Measurements from ENCODE around the gene ARHGEF17. TPM values are rescaled to one million over a fixed set of nuclear protein-coding genes. Genes with fewer than 3 reads are reported as not detected.

Gene ARHGEF17
- total and polyA plus RNA-seq, 3 donors from 2014 or later, result 29.4 to 58.5 (median 50.1) TPM

DNA sequence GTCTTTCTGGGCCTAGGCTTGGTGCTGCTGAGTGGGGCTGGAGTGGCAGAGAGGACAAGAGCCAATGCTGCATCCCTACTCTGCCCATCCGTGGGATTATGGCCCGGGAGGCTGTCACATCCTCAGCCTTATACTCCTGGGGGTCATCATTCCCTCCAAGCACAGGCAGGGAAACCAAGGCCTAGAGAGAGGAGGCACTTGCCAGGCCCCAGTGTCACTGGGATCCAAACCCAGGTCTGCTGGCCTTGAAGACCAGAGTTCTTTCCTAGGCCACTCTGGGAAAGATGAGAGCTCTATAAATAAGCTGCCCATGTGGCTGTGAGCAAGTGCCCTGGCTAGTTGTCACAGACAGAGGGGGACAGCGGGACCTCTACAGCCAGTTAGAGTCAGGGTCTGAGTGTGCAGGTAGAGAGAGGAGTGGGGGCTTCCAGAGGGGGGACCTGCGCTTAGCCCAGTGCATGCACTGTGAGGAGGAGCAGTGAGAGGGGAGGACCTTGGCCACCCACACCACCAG lies 72.9 kb downstream of the ARHGEF17 start:
- H3K36me3 ChIP-seq (ENCODE audit: low read depth, missing control alignments), result no peaks in the 10 kb centered on the region
- no peak for TF ChIP-seq POLR2A (IDR thresholded peaks at IDR 0.05)
- TF ChIP-seq CTCF (IDR thresholded peaks at IDR 0.05), result no peak
- intact Hi-C loops (cut with DNase I; ENCODE audit: low total_unique reads), result no loop called here
- H3K27me3 ChIP-seq, result no peaks in the 10 kb centered on the region
- no peak overlapping the region for H3K4me3 ChIP-seq
- no peak for DNase-seq
- H3K4me1 ChIP-seq, result peaks cover 14% of the 10 kb centered on the region
- H3K27ac ChIP-seq, result no peak overlapping the region
- 86 to 94% methylated on average over 3 to 4 of the region's 4 CpGs for WGBS, 2 donors
- no peaks in the 10 kb centered on the region for H3K9me3 ChIP-seq

GRCh38 chr11:73381589-73381988 lies 73.5 kb downstream of the ARHGEF17 start:
- no peak overlapping the region for H3K27ac ChIP-seq
- H3K27me3 ChIP-seq, result no peaks in the 10 kb centered on the region
- WGBS, 2 donors, result 70 to 80% methylated on average over 4 to 6 of the region's 6 CpGs
- H3K4me3 ChIP-seq, result no peak overlapping the region
- peaks cover 14% of the 10 kb centered on the region for H3K4me1 ChIP-seq
- no peak for DNase-seq
- H3K9me3 ChIP-seq, result no peaks in the 10 kb centered on the region
- no peak for TF ChIP-seq POLR2A (IDR thresholded peaks at IDR 0.05)
- intact Hi-C loops (cut with DNase I; ENCODE audit: low total_unique reads), result no loop called here
- H3K36me3 ChIP-seq (ENCODE audit: low read depth, missing control alignments), result no peaks in the 10 kb centered on the region

DNA sequence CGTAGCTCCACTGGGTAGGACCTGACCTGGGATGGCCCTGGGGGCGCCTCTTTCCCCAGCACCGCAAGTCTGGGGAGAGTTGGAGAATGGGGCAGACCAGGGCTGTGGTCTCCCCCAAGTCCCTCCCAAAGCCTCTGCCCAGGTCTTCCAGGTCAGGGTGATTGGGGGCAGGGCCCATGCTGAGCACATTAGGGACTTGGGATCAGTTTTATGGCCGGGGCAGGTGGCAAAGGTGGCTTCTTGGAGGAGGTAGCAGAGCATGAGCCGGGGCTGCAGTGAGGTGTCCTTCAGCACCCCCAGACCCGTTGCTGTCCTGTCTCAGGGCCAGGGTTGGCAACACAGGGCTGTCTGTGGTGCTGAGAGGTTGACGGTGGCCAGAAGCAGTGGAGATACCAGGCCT lies 74.1 kb downstream of the ARHGEF17 start:
- 91 to 100% methylated on average over 4 to 7 of the region's 7 CpGs for WGBS, 2 donors
- H3K4me1 ChIP-seq, result peaks cover 14% of the 10 kb centered on the region
- H3K9me3 ChIP-seq, result no peaks in the 10 kb centered on the region

DNA sequence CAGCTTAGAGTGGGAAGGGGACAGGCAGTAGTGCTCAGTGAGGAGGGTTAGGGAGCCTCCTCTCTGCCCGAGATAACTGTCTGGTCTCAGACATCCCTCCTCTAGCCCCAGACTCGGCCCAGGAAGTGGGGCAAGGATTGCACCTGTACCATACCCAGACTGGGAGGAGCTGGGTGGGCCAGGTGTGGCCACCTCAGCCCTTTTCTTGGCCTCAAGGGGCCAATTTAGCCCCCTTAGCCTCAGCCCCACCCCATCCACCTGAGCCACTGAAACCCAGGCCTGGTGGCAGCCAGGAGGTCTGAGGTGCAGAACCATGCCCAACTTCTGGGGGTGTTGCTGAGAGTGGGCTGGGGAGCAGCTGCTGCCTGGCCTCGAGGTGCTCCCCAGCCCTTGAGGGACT lies 74.7 kb downstream of the ARHGEF17 start:
- Histone ChIP-seq H3K4me1 (peaks cover 14% of the 10 kb centered on the region), H3K4me3 (no peak overlapping the region), H3K36me3 (ENCODE audit: low read depth, missing control alignments) (no peaks in the 10 kb centered on the region), H3K27me3 (no peaks in the 10 kb centered on the region), H3K27ac (no peak overlapping the region), H3K9me3 (no peaks in the 10 kb centered on the region)
- WGBS, 2 donors, result 90 to 100% methylated on average over 2 to 3 of the region's 3 CpGs
- no peak for DNase-seq
- TF ChIP-seq POLR2A (IDR thresholded peaks at IDR 0.05) (no peak), CTCF (IDR thresholded peaks at IDR 0.05) (no peak)
- intact Hi-C loops (cut with DNase I; ENCODE audit: low total_unique reads), result no loop called here

More for the DNA sequence above, 74.1 kb downstream of the ARHGEF17 start:
- no peaks in the 10 kb centered on the region for H3K27me3 ChIP-seq
- no peak overlapping the region for H3K27ac ChIP-seq
- TF ChIP-seq POLR2A (IDR thresholded peaks at IDR 0.05), result no peak
- no peak for TF ChIP-seq CTCF (IDR thresholded peaks at IDR 0.05)
- intact Hi-C loops (cut with DNase I; ENCODE audit: low total_unique reads), result no loop called here
- H3K4me3 ChIP-seq, result no peak overlapping the region
- no peak for DNase-seq
- H3K36me3 ChIP-seq (ENCODE audit: low read depth, missing control alignments), result no peaks in the 10 kb centered on the region

GRCh38 chr11:73383249-73384124 lies 75.4 kb downstream of the ARHGEF17 start:
- intact Hi-C loops (cut with DNase I; ENCODE audit: low total_unique reads), result no loop called here
- DNase-seq, result no peak
- 72 to 80% methylated on average over 5 to 9 of the region's 9 CpGs for WGBS, 2 donors
- H3K27me3 ChIP-seq, result no peaks in the 10 kb centered on the region
- peaks cover 14% of the 10 kb centered on the region for H3K4me1 ChIP-seq
- no peaks in the 10 kb centered on the region for H3K9me3 ChIP-seq
- no peak for TF ChIP-seq CTCF (IDR thresholded peaks at IDR 0.05)
- TF ChIP-seq POLR2A (IDR thresholded peaks at IDR 0.05), result no peak
- H3K36me3 ChIP-seq (ENCODE audit: low read depth, missing control alignments), result no peaks in the 10 kb centered on the region
- no peak overlapping the region for H3K4me3 ChIP-seq
- no peak overlapping the region for H3K27ac ChIP-seq

Data from testis (tissue), 3 donors.